SU-DHL-6 (cell line): Measurements from ENCODE around the gene SMAP2.

Experiments
- H2AFZ ChIP-seq: fragments of 200-600 bp; sonication (generic); 2 replicates; pipeline ENCODE4 v1.6.1; 2014; ENCODE audit warnings: low read depth, mild to moderate bottlenecking, moderate library complexity, mixed read lengths, antibody characterized with exemption, low read length; ENCODE audit not compliant: severe bottlenecking
- H3F3A ChIP-seq: fragments of 200-600 bp; shearing (Covaris generic); 2 replicates; pipeline ENCODE4 v1.6.0; 2016; ENCODE audit warnings: antibody characterized with exemption, mild to moderate bottlenecking; ENCODE audit not compliant: insufficient read depth
- H3K27ac ChIP-seq: fragments of 200-600 bp; sonication (generic); 2 replicates; pipeline ENCODE4 v1.5.1; 2016; ENCODE audit warnings: low read depth, mild to moderate bottlenecking, low read length, moderate library complexity, mixed read lengths
- H3K27me3 ChIP-seq: fragments of 200-600 bp; sonication (generic), shearing (Covaris generic); 2 replicates; pipeline ENCODE4 v1.6.0; 2014; ENCODE audit warnings: mild to moderate bottlenecking, low read length
- H3K36me3 ChIP-seq: fragments of 200-600 bp; sonication (generic); 2 replicates; pipeline ENCODE4 v1.6.1; 2014; ENCODE audit warnings: mild to moderate bottlenecking, low read length, mixed read lengths
- H3K4me2 ChIP-seq: fragments of 300-600, 200-600 bp; shearing (Covaris generic), sonication (generic); 2 replicates; pipeline ENCODE4 v1.6.0; 2014; ENCODE audit warnings: low read length, low read depth, mild to moderate bottlenecking; ENCODE audit not compliant: poor library complexity, severe bottlenecking
- H3K4me3 ChIP-seq: fragments of 200-600 bp; sonication (generic); 2 replicates; pipeline ENCODE4 v1.5.1; 2014; ENCODE audit warnings: antibody characterized with exemption, low read length, mild to moderate bottlenecking, mixed read lengths; ENCODE audit not compliant: insufficient read depth, poor library complexity, severe bottlenecking
- H3K79me2 ChIP-seq: fragments of 200-600 bp; sonication (generic); 2 replicates; pipeline ENCODE4 v1.6.1; 2014; ENCODE audit warnings: mild to moderate bottlenecking, low read length, moderate library complexity; ENCODE audit not compliant: insufficient read depth
- H3K9ac ChIP-seq: fragments of 200-600 bp; sonication (generic); 2 replicates; pipeline ENCODE4 v1.7.0; 2014; ENCODE audit warnings: mild to moderate bottlenecking, low read length
- H3K9me2 ChIP-seq: fragments of 200-600 bp; sonication (generic); replicated peaks from 2 replicates; pipeline ENCODE4 v1.6.1; 2014; ENCODE audit warnings: low read length; ENCODE audit not compliant: insufficient read depth
- H3K9me3 ChIP-seq: fragments of 200-600 bp; sonication (generic); 2 replicates; pipeline ENCODE4 v1.6.1; 2014; ENCODE audit warnings: low read length, mixed read lengths; ENCODE audit not compliant: insufficient read depth
- H4K20me1 ChIP-seq: fragments of 200-600 bp; sonication (generic); 2 replicates; pipeline ENCODE4 v1.6.1; 2014; ENCODE audit warnings: low read depth, mild to moderate bottlenecking, antibody characterized with exemption, low read length, moderate library complexity, mixed read lengths
- CTCF ChIP-seq: fragments of 200-600 bp; sonication (generic); IDR thresholded peaks from one replicate; pipeline ENCODE4 v1.5.1; 2017; ENCODE audit warnings: antibody characterized with exemption, mild to moderate bottlenecking, low read length, moderate library complexity; ENCODE audit not compliant: insufficient read depth, poor library complexity, severe bottlenecking
- EZH2phosphoT487 ChIP-seq: fragments of 200-600 bp; sonication (generic), shearing (Covaris generic); conservative IDR thresholded peaks from 2 replicates; pipeline ENCODE4 v1.6.1; 2018; ENCODE audit warnings: mild to moderate bottlenecking, antibody characterized with exemption, low read length, moderate library complexity, mixed read lengths

Gene SMAP2

DNA sequence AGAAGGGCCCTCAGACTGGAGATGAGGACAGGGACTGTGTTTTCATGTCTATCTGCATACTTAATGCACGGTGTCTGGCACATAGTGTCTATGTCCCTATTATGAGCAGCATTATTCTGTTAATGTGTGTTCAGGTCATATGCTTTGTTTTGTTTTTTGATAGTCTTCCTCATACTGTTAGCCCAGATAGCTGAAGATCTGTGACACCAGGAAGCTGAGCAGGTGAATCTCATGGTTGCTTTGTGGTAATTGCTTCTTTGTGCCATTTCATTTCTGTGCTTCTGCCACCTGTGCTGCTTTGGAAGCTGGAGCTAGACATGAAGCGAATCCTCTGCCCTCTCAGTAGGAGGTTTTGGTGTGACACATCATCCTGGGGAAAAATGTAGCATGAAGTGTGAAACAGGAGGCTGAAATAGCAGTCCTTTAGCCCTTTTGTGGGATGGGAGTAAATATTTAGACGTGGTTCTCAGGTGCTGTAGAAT lies 15.8 kb downstream of the SMAP2 start:
- no peak for TF ChIP-seq EZH2phosphoT487
- TF ChIP-seq CTCF, result no peak
- Histone ChIP-seq H3K9me3 (no peaks in the 10 kb centered on the region), H3K79me2 (peaks cover 41% of the 10 kb centered on the region), H3K4me2 (no peak overlapping the region), H3K36me3 (no peaks in the 10 kb centered on the region), H3K27ac (no peak overlapping the region), H3F3A (peaks cover 23% of the 10 kb centered on the region), H3K27me3 (no peaks in the 10 kb centered on the region), H3K4me3 (no peak overlapping the region), H4K20me1 (peaks cover 8% of the 10 kb centered on the region; the same call in 1 of the 2 replicates), H2AFZ (no peak overlapping the region), H3K9ac (no peak overlapping the region), H3K9me2 (no peaks in the 10 kb centered on the region)

DNA sequence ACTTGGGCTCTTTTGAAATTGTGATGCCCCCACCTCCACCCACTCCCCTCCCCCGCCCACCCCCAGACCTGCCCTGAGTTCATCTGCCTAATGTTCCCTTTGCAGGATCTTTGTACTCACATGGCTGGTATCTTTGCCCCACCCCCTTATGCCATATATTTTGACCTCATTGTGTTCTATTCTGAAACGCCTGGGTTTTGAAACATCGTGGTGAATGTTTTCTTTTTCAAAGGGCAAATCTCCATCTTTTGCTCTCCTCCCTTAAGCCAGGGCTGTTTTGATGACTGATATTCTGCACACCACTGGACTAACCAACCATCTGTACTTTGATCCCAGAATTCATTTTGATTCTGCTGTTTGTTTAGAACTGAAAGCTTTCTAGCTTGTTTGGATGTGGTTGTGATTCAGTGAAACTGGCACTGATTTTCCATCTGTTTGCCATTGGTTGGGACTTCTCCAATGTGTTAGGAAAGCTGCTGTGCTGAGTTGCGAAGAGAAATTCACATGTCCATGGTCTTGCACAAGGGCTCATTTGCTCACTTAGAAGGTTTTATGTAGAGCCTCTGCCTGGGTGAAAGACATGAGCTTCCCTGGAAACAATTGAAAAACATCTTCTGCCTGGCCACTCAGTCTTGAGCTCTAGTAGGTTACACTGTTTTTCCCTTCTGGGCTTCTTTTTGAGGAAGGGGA lies 16.5 kb downstream of the SMAP2 start:
- H3K9ac ChIP-seq, result no peak overlapping the region
- H4K20me1 ChIP-seq, result peaks cover 8% of the 10 kb centered on the region; the same call in 1 of the 2 replicates
- no peaks in the 10 kb centered on the region for H3K9me2 ChIP-seq
- H3K4me2 ChIP-seq, result no peak overlapping the region
- peaks cover 17% of the 10 kb centered on the region for H3F3A ChIP-seq
- no peak overlapping the region for H3K4me3 ChIP-seq
- peaks cover 35% of the 10 kb centered on the region for H3K79me2 ChIP-seq
- no peaks in the 10 kb centered on the region for H3K27me3 ChIP-seq
- H3K9me3 ChIP-seq, result no peaks in the 10 kb centered on the region
- no peak for TF ChIP-seq EZH2phosphoT487
- no peak for TF ChIP-seq CTCF
- H3K27ac ChIP-seq, result no peak overlapping the region
- no peak overlapping the region for H2AFZ ChIP-seq
- no peaks in the 10 kb centered on the region for H3K36me3 ChIP-seq

GRCh38 chr1:40390857-40391256 lies 17.3 kb downstream of the SMAP2 start:
- peaks cover 33% of the 10 kb centered on the region for H3K79me2 ChIP-seq

More at GRCh38 chr1:40390857-40391256, 17.3 kb downstream of the SMAP2 start:
- Histone ChIP-seq H3F3A (peaks cover 8% of the 10 kb centered on the region), H3K27me3 (no peaks in the 10 kb centered on the region), H3K36me3 (no peaks in the 10 kb centered on the region), H3K9ac (no peak overlapping the region), H4K20me1 (peaks cover 8% of the 10 kb centered on the region; the same call in 1 of the 2 replicates), H3K4me2 (no peak overlapping the region), H3K9me2 (no peaks in the 10 kb centered on the region), H2AFZ (no peak overlapping the region), H3K27ac (no peak overlapping the region), H3K9me3 (no peaks in the 10 kb centered on the region), H3K4me3 (no peak overlapping the region)
- TF ChIP-seq EZH2phosphoT487 (no peak), CTCF (no peak)
